Mammary epithelial cell (primary cell): ENCODE results near the gene GM2A.

ENCODE experiments used
- CTCF ChIP-seq, 2 donors: IDR thresholded peaks in 1 of 2; conservative IDR thresholded peaks in 1 of 2; 2 replicates each; pipeline ENCODE4 v1.5.1; 2011 to 2012; ENCODE audit warnings: inconsistent platforms in 2 of 2, low read length in 2 of 2, mild to moderate bottlenecking in 2 of 2, control low read depth in 1 of 2, low read depth in 1 of 2; ENCODE audit not compliant: insufficient read depth in 1 of 2; ENCODE audit errors: extremely low read depth in 1 of 2
- EZH2 ChIP-seq: IDR thresholded peaks from 2 replicates; pipeline ENCODE4 v1.6.1; 2012; ENCODE audit warnings: low read length, inconsistent platforms, borderline replicate concordance

GRCh38 chr5:151245680-151246219, 7.2 kb upstream of the GM2A start:
- TF ChIP-seq CTCF (conservative IDR thresholded peaks at IDR 0.05 in 1 of 2, IDR thresholded peaks at IDR 0.05 in 1 of 2; ENCODE audit: extremely low read depth in 1 of 2, insufficient read depth in 1 of 2, low read depth in 1 of 2, low read length in 2 of 2) (no peak), EZH2 (no peak)
